Measurements from ENCODE around the gene TOPBP1. TPM values are rescaled to one million over a fixed set of nuclear protein-coding genes. Genes with fewer than 3 reads are reported as not detected.
A peak's percentile ranks its signal among the peaks of the same experiment; 100 is the strongest.

TOPBP1 gene
- total and polyA plus RNA-seq, 9 of the 15 experiments (the other 6 are each of a cell fraction or from before 2014, with no cell fraction given), result 16.6 to 77.6 (median 58.2) TPM

DNA sequence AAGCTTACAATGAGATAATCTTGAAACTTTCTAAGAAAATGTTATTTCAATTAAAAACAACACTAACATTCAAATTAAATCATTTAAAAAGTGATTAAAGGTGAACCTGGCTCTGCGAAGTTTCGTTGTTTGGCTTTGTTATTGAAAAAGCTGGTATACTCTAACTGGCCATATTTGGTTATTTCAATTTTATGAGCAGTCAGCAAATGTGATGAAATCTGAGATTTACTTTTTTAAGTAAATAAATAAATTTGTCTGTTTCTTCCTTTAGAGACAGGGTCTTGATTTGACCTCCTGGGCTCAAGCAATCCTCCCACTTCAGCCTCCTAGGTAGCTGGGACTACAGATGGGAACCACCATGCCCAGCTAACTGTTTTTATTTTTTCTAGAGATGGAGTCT is 50.2 kb downstream of the TOPBP1 start (continued):
- 0 out of 2 replicates have a peak, but pooled peaks have one; percentile 14 for TF ChIP-seq C11orf30 (IDR thresholded peaks at IDR 0.05; ENCODE audit: low read depth)
- TF ChIP-seq TBP (optimal IDR thresholded peaks at IDR 0.05; ENCODE audit: low read depth, low read length), result no peak
- TF ChIP-seq, protein P1, sequence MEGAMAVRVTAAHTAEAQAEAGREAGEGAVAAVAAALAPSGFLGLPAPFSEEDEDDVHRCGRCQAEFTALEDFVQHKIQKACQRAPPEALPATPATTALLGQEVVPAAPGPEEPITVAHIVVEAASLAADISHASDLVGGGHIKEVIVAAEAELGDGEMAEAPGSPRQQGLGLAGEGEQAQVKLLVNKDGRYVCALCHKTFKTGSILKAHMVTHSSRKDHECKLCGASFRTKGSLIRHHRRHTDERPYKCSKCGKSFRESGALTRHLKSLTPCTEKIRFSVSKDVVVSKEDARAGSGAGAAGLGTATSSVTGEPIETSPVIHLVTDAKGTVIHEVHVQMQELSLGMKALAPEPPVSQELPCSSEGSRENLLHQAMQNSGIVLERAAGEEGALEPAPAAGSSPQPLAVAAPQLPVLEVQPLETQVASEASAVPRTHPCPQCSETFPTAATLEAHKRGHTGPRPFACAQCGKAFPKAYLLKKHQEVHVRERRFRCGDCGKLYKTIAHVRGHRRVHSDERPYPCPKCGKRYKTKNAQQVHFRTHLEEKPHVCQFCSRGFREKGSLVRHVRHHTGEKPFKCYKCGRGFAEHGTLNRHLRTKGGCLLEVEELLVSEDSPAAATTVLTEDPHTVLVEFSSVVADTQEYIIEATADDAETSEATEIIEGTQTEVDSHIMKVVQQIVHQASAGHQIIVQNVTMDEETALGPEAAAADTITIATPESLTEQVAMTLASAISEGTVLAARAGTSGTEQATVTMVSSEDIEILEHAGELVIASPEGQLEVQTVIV (CRISPR knock-in tag; IDR thresholded peaks at IDR 0.05; ENCODE audit: borderline replicate concordance), result no peak

DNA sequence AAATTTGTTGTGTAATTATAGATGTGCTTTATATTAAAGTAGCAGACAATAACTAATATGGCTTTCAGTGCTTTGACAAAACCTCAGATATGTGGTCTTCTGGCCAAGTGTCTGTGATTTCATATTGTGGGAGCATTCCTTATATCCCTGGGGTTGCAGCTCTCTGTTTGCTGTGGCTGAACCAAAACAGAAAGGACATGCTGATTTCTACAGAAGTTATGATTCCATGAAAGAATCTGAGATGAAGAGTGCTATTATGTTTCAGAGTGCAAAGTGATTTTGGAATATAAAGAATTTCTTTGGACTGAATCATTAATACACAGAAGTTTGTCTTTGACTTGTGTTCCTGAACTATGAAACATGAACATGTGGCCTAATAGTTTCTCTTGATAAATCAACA is 51.7 kb downstream of the TOPBP1 start:
- no peaks in the 10 kb centered on the region for H3K4me1 ChIP-seq (replicated peaks in 1 of 2; ENCODE audit: control insufficient read depth in 2 of 2, insufficient read depth in 2 of 2, low read length in 2 of 2)
- no peaks in the 10 kb centered on the region for H3K27me3 ChIP-seq (ENCODE audit: control insufficient read depth in 2 of 2, insufficient read depth in 2 of 2, low read length in 2 of 2)
- H3K4me2 ChIP-seq (ENCODE audit: insufficient read depth, low read length), result no peak overlapping the region
- H3K79me2 ChIP-seq (ENCODE audit: control insufficient read depth, insufficient read depth, low read length), result no peaks in the 10 kb centered on the region
- POLR2A ChIA-PET, result interaction anchor here (1.0 kb wide), 1 partner anchor 11 kb away, joined by 3 read pairs; no protein-coding TSS in a partner anchor
- H3K27ac ChIP-seq (ENCODE audit: extremely low read depth, low read depth, low read length), result no peak overlapping the region
- FAIRE-seq (no peak), DNase-seq (ENCODE audit: extremely low read depth in 1 of 4, low spot score in 3 of 4) (no peak), ATAC-seq (no peak)
- H2AFZ ChIP-seq (ENCODE audit: low read depth, low read length), result no peak overlapping the region
- H3K9me3 ChIP-seq (replicated peaks; ENCODE audit: control insufficient read depth, insufficient read depth, low read depth, low read length), result no peaks in the 10 kb centered on the region
- in situ Hi-C loops (cut with MboI), result no loop called here
- H3K9ac ChIP-seq (ENCODE audit: insufficient read depth in 1 of 2, low read depth in 2 of 2, low read length in 2 of 2), result no peak overlapping the region
- CTCF ChIA-PET (ENCODE audit: low intra/inter-chr PET ratio), result no interaction called here
- intact Hi-C loops (cut with micrococcal nuclease), result no loop called here
- no peak overlapping the region for H3K4me3 ChIP-seq
- peaks cover 78% of the 10 kb centered on the region for H3K36me3 ChIP-seq (ENCODE audit: control insufficient read depth, insufficient read depth, low read length)
- no peaks in the 10 kb centered on the region for H3K9me1 ChIP-seq (ENCODE audit: control insufficient read depth, insufficient read depth, low read length)
- no TSS peak for BruUV-seq (replicated peaks)
- no peaks in the 10 kb centered on the region for H4K20me1 ChIP-seq (replicated peaks; ENCODE audit: control insufficient read depth, insufficient read depth, low read length)
- TF ChIP-seq ZNF695 (CRISPR knock-in tag; IDR thresholded peaks at IDR 0.05), result no peak
- TF ChIP-seq, protein P2, sequence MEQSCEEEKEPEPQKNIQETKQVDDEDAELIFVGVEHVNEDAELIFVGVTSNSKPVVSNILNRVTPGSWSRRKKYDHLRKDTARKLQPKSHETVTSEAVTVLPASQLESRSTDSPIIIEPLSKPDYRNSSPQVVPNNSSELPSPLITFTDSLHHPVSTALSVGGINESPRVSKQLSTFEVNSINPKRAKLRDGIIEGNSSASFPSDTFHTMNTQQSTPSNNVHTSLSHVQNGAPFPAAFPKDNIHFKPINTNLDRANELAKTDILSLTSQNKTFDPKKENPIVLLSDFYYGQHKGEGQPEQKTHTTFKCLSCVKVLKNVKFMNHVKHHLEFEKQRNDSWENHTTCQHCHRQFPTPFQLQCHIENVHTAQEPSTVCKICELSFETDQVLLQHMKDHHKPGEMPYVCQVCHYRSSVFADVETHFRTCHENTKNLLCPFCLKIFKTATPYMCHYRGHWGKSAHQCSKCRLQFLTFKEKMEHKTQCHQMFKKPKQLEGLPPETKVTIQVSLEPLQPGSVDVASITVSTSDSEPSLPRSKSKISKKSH (CRISPR knock-in tag; IDR thresholded peaks at IDR 0.05), result no peak
- TF ChIP-seq, protein P3, sequence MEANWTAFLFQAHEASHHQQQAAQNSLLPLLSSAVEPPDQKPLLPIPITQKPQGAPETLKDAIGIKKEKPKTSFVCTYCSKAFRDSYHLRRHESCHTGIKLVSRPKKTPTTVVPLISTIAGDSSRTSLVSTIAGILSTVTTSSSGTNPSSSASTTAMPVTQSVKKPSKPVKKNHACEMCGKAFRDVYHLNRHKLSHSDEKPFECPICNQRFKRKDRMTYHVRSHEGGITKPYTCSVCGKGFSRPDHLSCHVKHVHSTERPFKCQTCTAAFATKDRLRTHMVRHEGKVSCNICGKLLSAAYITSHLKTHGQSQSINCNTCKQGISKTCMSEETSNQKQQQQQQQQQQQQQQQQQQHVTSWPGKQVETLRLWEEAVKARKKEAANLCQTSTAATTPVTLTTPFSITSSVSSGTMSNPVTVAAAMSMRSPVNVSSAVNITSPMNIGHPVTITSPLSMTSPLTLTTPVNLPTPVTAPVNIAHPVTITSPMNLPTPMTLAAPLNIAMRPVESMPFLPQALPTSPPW (CRISPR knock-in tag; IDR thresholded peaks at IDR 0.05), result no peak
- TF ChIP-seq HIVEP1 (CRISPR knock-in tag; IDR thresholded peaks at IDR 0.05), result no peak
- TF ChIP-seq, protein P4, sequence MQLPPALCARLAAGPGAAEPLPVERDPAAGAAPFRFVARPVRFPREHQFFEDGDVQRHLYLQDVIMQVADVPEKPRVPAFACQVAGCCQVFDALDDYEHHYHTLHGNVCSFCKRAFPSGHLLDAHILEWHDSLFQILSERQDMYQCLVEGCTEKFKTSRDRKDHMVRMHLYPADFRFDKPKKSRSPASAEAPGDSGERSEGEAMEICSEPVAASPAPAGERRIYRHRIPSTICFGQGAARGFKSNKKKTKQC (CRISPR knock-in tag; IDR thresholded peaks at IDR 0.05), result no peak
- no peak for TF ChIP-seq ZNF717 (CRISPR knock-in tag; IDR thresholded peaks at IDR 0.05)
- TF ChIP-seq TEAD1 (CRISPR knock-in tag; IDR thresholded peaks at IDR 0.05), result no peak
- no peak for TF ChIP-seq KHSRP (IDR thresholded peaks at IDR 0.05)
- TF ChIP-seq MAZ (CRISPR knock-in tag; conservative IDR thresholded peaks at IDR 0.05 in 1 of 2, IDR thresholded peaks at IDR 0.05 in 1 of 2), result no peak
- TF ChIP-seq RUNX1 (IDR thresholded peaks at IDR 0.05; ENCODE audit: low read depth), result no peak
- no peak for TF ChIP-seq GTF2A2 (tag; IDR thresholded peaks at IDR 0.05)
- TF ChIP-seq IRF2 (CRISPR knock-in tag; IDR thresholded peaks at IDR 0.05), result no peak
- no peak for TF ChIP-seq KDM5B (IDR thresholded peaks at IDR 0.05; ENCODE audit: insufficient replicate concordance, low read depth, low read length)
- TF ChIP-seq ZFP1 (CRISPR knock-in tag; IDR thresholded peaks at IDR 0.05), result no peak
- no peak for TF ChIP-seq HLTF (IDR thresholded peaks at IDR 0.05)
